NOMO-1 treated with DMSO at 0.1 percent for 48 hours (cell line): ENCODE measurements around the gene PRKAG2.
"Not testable (repeated sequence)": the region's sequence is repeated elsewhere in the genome, so short reads cannot be mapped to it uniquely, and the experiment has no call there.

Experiments
- DNase-seq: peaks from one replicate; lab custom pipeline; 2025; ENCODE audit not compliant: unreplicated experiment; lab: John Stamatoyannopoulos, UW

The PRKAG2 gene

GRCh38 chr7:151790830-151791620, 85.9 kb downstream of the PRKAG2 start:
- no peak for DNase-seq

GRCh38 chr7:151790095-151790829, 86.7 kb downstream of the PRKAG2 start:
- DNase-seq = no peak

- no peak for DNase-seq
Observed at GRCh38 chr7:151789380-151789947, 87.5 kb downstream of the PRKAG2 start.

- DNase-seq = no peak
Observed at GRCh38 chr7:151787348-151787747, 89.6 kb downstream of the PRKAG2 start.

GRCh38 chr7:151786936-151787335, 90.0 kb downstream of the PRKAG2 start:
- no peak for DNase-seq

GRCh38 chr7:151786241-151786640, 90.7 kb downstream of the PRKAG2 start:
- DNase-seq = no peak

- DNase-seq = no peak
Observed at GRCh38 chr7:151785681-151785965, 91.3 kb downstream of the PRKAG2 start.

- DNase-seq = no peak
Observed at GRCh38 chr7:151784853-151785680, 91.8 kb downstream of the PRKAG2 start.

GRCh38 chr7:151783958-151784575, 92.8 kb downstream of the PRKAG2 start:
- no peak for DNase-seq

GRCh38 chr7:151782598-151783448, 94.1 kb downstream of the PRKAG2 start:
- peak; percentile 52 for DNase-seq

GRCh38 chr7:151782256-151782597, 94.7 kb downstream of the PRKAG2 start:
- DNase-seq = not testable (repeated sequence)

GRCh38 chr7:151781161-151781845, 95.6 kb downstream of the PRKAG2 start:
- DNase-seq = no peak

- DNase-seq = no peak
Observed at GRCh38 chr7:151780631-151781030, 96.3 kb downstream of the PRKAG2 start.

- no peak for DNase-seq
Observed at GRCh38 chr7:151779678-151780077, 97.2 kb downstream of the PRKAG2 start.

- DNase-seq = no peak
Observed at GRCh38 chr7:151779255-151779654, 97.7 kb downstream of the PRKAG2 start.

- DNase-seq = no peak
Observed at GRCh38 chr7:151777908-151778670, 98.8 kb downstream of the PRKAG2 start.

- DNase-seq = no peak
Observed at GRCh38 chr7:151777495-151777880, 99.4 kb downstream of the PRKAG2 start.

- DNase-seq = no peak
Observed at GRCh38 chr7:151776876-151777494, 99.9 kb downstream of the PRKAG2 start.
